WI38 (cell line): ENCODE data around the gene PDCD10.

Experiments used
- H3K4me3 ChIP-seq: 2 replicates; pipeline ENCODE4 v1.5.1; 2011; ENCODE audit warnings: low read depth, mild to moderate bottlenecking, control low read depth, low read length
- TF ChIP-seq, protein P1 (sequence below): IDR thresholded peaks from 2 replicates; pipeline ENCODE4 v1.5.1; 2012; ENCODE audit warnings: low read depth, mild to moderate bottlenecking, control low read depth, low read length

PDCD10 gene

GRCh38 chr3:167734498-167735232, at the start of gene PDCD10:
Gene PDCD10, minus strand, starts transcription at chr3:167734892. Its CDS starts 14,735 bp downstream, at chr3:167720157.
- H3K4me3 ChIP-seq: peak within 1 kb of the TSS; percentile 80
- TF ChIP-seq, protein P1, sequence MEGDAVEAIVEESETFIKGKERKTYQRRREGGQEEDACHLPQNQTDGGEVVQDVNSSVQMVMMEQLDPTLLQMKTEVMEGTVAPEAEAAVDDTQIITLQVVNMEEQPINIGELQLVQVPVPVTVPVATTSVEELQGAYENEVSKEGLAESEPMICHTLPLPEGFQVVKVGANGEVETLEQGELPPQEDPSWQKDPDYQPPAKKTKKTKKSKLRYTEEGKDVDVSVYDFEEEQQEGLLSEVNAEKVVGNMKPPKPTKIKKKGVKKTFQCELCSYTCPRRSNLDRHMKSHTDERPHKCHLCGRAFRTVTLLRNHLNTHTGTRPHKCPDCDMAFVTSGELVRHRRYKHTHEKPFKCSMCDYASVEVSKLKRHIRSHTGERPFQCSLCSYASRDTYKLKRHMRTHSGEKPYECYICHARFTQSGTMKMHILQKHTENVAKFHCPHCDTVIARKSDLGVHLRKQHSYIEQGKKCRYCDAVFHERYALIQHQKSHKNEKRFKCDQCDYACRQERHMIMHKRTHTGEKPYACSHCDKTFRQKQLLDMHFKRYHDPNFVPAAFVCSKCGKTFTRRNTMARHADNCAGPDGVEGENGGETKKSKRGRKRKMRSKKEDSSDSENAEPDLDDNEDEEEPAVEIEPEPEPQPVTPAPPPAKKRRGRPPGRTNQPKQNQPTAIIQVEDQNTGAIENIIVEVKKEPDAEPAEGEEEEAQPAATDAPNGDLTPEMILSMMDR: no peak

DNA sequence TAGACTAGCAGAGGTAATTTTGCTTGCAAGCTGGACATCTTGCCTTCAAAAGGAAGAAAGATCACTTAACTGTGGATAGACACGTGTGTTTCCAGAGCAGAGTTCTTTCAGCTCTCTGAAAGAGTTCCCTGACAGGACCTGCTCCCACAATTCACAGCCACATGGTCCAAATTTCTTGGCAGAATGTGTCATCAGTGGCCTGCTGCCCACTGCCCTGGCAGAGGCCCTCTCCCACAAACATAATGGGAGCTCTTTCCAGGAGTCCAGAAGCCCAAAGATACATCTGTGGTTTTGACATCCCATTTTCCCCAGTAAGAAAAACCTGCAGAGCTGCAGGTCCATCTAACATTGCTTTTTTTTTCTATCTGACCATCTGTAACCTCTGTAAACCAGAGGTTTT, 49.1 kb upstream of the PDCD10 start:
- TF ChIP-seq, protein P1: no peak
- H3K4me3 ChIP-seq: no peak overlapping the region

DNA sequence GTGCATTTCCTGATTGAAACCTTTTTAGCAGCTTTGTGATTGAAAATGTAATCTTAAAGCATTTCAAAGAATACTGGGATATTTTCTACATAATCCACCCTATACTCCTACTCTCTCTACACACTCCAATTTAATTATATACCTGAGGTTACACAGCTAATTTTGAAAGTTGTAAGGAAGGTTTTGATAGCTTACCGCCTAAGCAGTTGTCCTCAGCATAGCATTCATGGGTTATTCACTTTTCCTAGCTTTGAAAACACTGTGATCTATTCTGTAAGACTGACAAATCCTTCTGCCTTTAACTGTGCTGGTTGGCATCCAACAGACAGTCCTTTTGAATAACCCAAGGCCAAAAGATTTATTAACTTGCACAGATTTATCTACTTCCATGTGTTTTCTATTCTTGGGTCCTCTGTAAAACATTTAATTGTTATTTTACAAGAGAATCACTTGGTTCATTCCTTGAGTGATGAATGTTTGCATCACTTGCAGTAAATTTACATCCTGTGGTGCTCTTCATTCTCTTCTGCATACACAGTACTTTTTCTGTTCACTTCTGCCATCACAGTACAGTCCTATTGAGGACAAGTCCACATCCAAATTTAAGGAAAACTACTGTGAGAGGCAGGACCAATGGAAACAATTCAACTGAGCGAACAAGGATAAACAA, 45.7 kb upstream of the PDCD10 start:
- H3K4me3 ChIP-seq: no peak overlapping the region
- TF ChIP-seq, protein P1: no peak

DNA sequence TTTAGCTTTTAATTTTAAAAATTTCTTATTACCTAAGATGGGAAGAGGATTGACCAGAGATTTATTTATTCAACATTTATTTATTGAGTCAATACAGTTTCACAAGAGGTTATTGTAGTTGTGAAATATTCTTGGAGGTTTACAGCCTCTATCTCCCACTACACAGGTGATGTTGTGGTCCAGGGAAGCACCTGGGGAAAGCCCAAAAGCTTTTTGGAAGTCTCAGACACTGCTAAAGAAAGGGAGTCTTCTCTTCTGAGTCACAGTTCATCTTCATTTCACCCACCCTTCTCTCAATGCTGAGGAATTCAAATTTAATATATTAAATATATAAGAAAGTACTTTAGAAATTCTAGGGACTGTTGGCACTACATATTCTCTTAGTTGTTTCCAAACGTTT, 42.7 kb upstream of the PDCD10 start:
- H3K4me3 ChIP-seq: no peak overlapping the region
- TF ChIP-seq, protein P1: no peak

- TF ChIP-seq, protein P1: no peak
- H3K4me3 ChIP-seq: no peak overlapping the region
These were observed 41.5 kb upstream of the PDCD10 start for GRCh38 chr3:167776066-167776685.

- H3K4me3 ChIP-seq: no peak overlapping the region
- TF ChIP-seq, protein P1: no peak
These were observed 38.9 kb upstream of the PDCD10 start for GRCh38 chr3:167773584-167773983.

- H3K4me3 ChIP-seq: no peak overlapping the region
- TF ChIP-seq, protein P1: no peak
These were observed 38.3 kb upstream of the PDCD10 start for GRCh38 chr3:167772992-167773391.
